Activated CD8-positive, alpha-beta memory T cell treated with anti-CD3 and anti-CD28 coated beads, Interleukin-2, amount 50 U/mL, for 1 hour (primary cell): Measurements from ENCODE around the gene CD40.

Source experiments
- DNase-seq: peaks from one replicate; pipeline ENCODE4 v3.0.0-alpha.2; 2020; ENCODE audit errors: extremely low read depth

Gene CD40

GRCh38 chr20:46148313-46149208 is 30.4 kb downstream of the CD40 start:
- no peak for DNase-seq

DNA sequence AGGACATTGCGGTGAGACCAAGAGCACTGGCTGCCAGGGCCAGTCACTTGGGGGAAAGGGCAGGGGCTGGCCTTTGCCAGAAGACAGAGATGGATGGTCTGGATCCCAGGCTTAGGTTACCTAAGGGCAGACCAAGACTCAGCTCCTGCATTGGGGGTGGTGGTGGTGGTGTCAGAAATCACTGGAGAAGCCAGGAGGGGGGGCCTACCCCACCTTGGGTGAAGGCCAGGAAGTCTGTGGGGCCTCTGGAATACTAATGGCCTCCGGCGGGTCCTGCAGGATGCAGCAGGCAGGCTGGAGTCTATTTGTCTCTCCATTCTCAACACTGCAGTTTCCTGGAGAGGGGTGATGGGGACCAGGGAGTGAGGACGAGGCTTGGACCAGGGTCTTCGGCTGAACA is 32.8 kb downstream of the CD40 start:
- no peak for DNase-seq

DNA sequence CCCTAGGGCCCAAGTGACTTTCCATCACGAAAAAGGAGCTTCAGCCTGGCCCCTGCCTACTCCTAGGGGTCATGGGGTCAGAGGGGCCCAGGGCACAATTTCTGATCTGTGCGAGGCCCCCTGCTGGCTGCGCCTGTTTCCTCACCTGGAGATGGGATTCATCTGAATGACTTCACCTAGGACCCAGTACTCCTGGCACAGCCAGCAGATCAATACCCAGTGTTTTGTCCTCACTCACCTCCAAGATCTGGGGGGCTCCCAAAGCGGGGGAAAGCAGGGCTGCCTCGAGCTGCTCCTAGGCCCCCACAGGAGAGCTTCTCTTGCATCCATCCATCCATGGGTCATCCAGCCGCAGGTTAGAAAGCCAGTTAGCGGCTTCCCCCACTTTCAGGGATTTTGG is 33.8 kb downstream of the CD40 start:
- DNase-seq, result no peak

DNA sequence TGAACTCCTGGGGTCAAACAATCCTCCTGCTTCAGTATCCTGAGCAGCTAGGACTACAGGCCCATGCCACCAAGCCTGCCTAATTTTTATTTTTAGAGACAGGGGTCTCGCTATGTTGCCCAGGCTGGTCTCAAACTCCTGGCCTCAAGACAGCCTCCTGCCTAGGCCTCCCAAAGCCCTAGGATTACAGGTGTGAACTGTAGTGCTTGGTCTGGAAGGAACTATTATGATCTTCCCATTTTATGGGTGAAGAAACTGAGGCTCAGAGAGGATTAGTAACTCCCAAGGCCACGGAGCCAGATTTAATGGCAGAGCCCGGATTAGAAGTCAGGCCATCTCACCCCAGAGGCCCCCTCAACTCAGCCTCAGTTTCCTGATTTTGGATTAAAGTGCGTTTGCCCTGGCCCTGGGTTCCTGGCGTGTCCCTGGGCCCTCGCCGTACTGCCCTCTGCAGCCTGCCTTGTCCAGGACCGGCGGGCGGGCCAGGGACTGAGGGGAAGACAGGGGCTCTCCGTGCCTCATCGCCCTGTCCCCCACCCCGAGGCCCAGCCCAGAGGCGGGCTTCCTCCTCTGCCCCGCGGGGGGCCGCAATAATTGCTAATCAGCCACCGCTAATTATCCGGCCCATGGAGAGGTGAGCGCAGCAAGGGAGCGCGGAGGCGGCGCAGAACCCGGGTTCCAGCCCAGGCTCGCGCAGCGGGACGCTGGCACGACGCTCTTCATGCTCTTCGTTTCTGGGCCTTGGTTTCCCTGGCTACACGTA is 34.9 kb downstream of the CD40 start:
- no peak for DNase-seq

DNA sequence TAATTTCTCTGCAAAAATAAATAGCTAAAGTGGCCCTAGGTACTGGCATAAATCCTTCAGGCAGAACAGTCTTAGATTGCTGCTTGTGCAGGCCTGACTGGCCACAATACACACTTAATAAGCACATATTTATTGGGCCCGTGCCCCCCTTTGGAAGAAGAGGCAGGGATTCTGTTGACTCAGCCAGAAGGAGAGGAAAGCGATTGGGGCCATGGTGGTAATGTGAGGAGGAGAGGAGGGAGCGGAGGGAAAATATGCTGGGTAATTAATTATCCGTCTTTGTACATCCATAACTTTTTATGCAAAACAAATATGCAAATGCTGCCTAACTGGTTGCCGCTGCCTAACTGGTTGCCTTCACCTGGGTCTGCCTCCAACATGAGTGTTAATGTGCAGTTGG is 36.2 kb downstream of the CD40 start:
- no peak for DNase-seq

DNA sequence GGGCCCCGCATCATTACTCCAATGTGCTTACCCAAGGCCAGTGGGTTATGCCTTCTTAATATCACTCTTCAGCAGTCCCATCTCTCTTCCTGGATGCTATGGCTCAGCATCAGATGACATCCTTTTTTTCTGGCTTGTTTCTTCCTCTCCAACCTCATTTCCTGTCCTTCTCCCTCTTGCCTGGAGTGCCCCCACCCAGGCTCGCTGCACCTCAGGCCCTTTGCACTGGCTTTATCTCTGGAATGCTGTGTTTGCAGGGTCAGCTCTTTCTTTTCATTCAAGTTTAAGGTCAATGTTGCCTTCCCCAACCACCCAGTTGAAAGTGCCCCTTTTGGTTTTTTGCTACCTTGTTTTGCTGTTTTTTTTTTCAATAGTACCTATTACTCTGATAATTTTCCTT is 36.7 kb downstream of the CD40 start:
- no peak for DNase-seq

DNA sequence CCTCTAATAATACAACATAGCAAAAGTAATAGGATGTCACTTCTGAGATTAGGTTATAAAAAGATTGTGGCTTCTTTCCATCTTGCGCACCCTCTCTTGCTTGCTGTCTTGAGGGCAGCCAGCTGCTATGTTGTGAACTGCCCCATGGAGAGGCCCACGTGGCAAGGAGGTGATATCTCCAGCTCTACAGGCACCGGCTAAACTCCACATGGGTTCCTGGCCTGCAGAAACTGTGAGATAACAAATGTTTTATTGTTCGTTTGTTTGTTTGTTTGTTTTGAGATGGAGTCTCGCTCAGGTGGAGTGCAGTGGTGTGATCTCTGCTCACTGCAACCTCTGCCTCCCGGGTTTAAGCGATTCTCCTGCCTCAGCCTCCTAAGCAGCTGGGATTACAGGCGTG is 38.0 kb downstream of the CD40 start:
- no peak for DNase-seq

DNA sequence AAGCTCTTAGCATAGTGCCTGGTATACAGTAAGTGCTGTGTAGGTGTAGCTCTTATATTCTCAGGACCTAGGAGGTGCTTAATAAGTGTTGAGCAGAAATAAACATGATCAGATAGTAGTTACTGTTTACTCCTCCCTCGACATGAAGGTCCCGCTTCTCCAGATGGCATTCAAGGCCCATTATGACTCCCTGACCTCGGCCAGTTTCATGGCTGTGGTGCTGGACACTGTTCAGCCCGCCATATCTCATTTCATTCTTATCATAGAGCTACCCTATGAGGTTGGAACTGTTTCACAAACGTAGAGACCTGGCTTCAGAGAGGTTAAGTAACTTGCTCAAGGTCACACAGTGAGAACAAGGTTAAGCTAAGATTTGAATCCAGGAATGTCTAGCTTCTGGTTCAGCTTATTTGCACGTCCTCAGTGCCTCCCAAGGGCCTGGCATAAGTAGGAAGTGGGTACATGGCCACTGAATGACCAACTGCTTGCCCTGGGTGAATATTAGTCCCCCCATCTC is 39.0 kb downstream of the CD40 start:
- DNase-seq, result no peak

GRCh38 chr20:46157625-46158024 is 39.5 kb downstream of the CD40 start:
- no peak for DNase-seq

- no peak for DNase-seq
Measured at GRCh38 chr20:46158476-46158987, 40.4 kb downstream of the CD40 start.

GRCh38 chr20:46159101-46159897 is 41.2 kb downstream of the CD40 start:
- DNase-seq, result no peak

GRCh38 chr20:46160661-46161060 is 42.5 kb downstream of the CD40 start:
- no peak for DNase-seq

DNA sequence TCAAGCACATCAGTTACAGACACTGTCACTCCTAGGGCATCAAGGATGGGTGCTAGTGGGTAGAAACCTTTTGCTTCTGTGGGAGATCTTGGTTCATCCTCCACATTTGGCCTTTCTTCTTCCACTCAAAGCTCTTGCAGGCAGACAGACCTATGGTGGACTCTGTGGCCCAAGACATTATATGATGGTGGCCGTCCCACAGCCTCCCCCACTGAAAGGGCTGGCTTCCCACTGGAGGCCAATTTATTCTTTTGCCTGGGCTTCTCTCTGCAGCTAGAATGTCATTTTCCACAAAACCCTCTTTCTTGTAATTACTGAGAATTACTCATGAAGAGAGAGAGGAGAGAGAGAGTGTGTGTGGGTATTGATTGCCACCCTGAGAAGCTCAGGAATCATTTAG is 43.8 kb downstream of the CD40 start:
- DNase-seq, result no peak

- DNase-seq, result no peak
Measured at GRCh38 chr20:46164254-46164653, 46.1 kb downstream of the CD40 start.

DNA sequence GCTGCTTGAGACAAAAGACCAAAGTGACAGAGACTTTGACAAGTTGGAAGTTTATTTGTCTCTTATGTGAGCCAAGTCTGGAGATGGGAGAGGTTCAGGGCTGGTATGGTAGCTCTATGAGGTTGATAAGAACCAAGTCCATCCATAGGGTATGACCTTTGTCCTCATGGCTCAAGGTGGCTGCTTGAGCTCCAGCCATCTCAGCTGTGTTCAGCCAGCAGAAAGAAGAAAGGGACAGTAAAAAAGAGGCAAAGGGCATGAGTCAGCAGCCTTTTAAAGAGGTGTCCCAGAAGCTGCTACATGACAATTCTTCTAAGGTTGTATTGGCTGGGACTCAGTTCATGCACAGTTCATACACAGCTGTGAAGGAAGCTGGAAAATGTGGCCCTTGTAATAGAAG is 49.0 kb downstream of the CD40 start:
- DNase-seq, result no peak

- DNase-seq, result no peak
Measured at GRCh38 chr20:46168438-46168837, 50.3 kb downstream of the CD40 start.

DNA sequence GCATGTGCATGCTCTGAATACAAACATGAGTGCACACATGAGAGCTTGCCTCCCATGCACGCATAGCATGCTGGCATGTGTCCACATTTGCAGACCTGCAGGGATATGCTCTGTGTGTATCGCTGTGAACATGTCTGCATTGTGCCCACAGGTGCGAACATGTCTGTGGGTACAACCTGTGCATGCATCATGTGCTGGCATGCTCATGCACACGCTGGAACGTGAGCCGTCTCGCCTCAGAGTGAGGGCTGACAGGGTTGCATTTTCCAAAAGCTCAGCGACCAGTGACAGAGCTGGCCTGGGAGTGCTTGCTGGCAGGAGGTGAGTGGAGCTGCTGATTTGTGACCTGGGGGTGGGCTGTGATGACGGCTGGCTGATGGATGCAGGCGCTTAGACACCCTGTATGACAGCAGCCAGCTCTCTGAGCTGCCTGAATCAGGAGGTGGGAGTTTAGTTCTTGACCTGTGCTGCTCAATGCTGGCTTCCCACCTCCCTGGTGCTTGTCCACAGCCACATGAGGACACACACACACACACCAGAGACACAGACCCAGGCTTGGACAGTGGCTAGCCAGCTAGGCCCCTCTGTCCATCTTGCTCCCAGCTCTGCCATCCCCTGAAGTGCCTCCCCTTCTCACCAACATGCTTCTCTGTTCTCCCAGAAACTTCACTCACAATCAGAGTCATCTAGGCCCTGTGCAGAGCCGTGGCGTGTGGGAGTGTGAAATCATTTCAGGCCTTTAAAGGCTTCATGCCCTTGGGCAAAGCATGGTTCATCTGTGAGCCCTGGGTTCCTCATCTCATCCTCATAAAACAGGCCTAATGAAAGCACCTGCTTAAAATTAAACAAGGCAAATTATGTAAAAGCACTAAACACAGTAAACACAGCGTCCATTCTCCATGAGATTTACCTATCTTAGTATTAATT is 51.4 kb downstream of the CD40 start:
- DNase-seq, result no peak

GRCh38 chr20:46171476-46171875 is 53.4 kb downstream of the CD40 start:
- DNase-seq, result no peak

- DNase-seq, result no peak
Measured at GRCh38 chr20:46171909-46172308, 53.8 kb downstream of the CD40 start.

DNA sequence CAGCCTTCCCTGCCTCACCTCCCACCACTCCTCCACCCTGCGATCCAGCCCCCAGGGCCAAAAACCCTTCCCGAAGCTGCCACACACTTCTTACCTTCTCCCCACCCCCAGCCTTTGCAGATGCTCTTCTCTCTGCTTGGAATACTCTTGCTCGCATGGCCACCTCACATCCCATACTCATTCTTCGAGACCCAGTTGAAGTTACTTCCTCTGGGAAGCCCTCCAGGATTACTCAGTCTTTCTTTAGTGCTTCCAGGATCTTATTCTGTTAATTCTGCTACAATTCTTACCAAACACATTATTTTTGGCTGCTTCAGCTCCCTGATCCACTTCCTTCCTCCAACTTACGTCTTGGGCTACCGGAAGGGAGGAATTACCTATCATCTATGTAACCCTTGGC is 54.3 kb downstream of the CD40 start:
- no peak for DNase-seq
